ENCODE results near the gene AP1S1. TPM values are rescaled to one million over a fixed set of nuclear protein-coding genes. Genes with fewer than 3 reads are reported as not detected.
A peak's percentile ranks its signal among the peaks of the same experiment; 100 is the strongest.

AP1S1 gene
- total RNA-seq, 2 donors from 2014 or later, result 11.9 to 33.0 TPM

DNA sequence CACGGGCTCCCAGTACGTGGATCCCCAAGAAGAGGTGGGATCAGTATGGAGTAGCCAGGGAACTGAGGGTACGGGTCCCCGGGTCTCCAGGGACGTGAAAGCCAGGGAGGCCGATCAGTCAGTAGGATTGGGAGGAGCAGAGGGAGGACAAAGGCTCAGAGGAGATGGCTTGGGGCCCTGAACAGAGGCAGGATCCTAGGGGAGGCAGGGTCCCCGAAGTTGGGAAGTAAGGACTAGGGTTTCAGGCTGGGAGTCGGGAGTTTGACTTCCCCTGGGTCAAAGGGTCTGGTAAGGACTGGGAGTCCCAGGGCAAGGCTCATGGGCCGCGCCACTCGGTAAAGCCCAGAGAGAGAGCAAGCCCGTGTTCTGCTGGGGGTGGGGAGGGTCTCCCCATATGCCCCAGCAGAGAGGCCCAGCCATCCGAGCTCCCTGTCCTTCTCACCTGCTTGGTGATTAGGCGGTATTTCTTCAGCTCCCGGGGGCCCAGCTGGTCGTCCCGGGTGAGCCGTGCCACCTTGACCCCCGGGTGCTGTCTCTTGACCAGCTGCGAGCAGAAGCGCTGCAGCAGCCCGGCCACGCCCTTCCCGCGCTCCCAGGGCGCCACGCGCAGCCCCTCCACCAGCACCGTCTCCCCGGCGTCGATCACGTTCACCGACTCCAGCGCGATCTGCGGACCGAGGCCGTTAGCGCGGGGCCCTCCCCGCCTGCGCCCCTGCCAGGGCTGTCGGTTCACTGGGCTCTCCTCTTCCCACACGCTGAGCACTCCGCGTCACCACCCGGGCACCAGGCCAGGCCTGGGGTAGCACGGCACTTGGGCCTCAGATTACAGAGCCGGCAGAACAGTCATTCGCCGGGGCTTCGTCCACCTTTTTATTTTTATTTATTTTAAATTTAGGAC is 18.8 kb downstream of the AP1S1 start:
- H3K4me3 ChIP-seq, result peak overlapping the region; percentile 40
- H3K4me1 ChIP-seq (ENCODE audit: control insufficient read depth in 1 of 2, low read depth in 2 of 2), result peaks cover 18 to 37% of the 10 kb centered on the region in 2 donors
- peaks cover 58% of the 10 kb centered on the region for H3K27me3 ChIP-seq (replicated peaks; ENCODE audit: insufficient read depth)
- H3K27ac ChIP-seq, result peak overlapping the region in 1 of 2 donors; percentile 22
- ATAC-seq (ENCODE audit: insufficient number of reproducible peaks, low FRiP score, low read depth), result no peak
- H3K36me3 ChIP-seq, result no peaks in the 10 kb centered on the region
- H3K9me3 ChIP-seq, result no peaks in the 10 kb centered on the region
- no peak for TF ChIP-seq CTCF (IDR thresholded peaks at IDR 0.05)
- DNase-seq (ENCODE audit: low spot score), result no peak

- TF ChIP-seq CTCF (IDR thresholded peaks at IDR 0.05), result no peak
- Histone ChIP-seq H3K9me3 (no peaks in the 10 kb centered on the region), H3K36me3 (no peaks in the 10 kb centered on the region), H3K27ac (peak overlapping the region in 1 of 2 donors; percentile 47), H3K27me3 (replicated peaks; ENCODE audit: insufficient read depth) (peaks cover 51% of the 10 kb centered on the region), H3K4me3 (peak overlapping the region; percentile 40), H3K4me1 (ENCODE audit: control insufficient read depth in 1 of 2, low read depth in 2 of 2) (peaks cover 18 to 37% of the 10 kb centered on the region in 2 donors)
- no peak for ATAC-seq (ENCODE audit: insufficient number of reproducible peaks, low FRiP score, low read depth)
- DNase-seq (ENCODE audit: low spot score), result no peak
Observed at GRCh38 chr7:101173752-101174244, 19.5 kb downstream of the AP1S1 start.

- peaks cover 48% of the 10 kb centered on the region for H3K27me3 ChIP-seq (replicated peaks; ENCODE audit: insufficient read depth)
- no peak for TF ChIP-seq CTCF (IDR thresholded peaks at IDR 0.05)
- ATAC-seq (ENCODE audit: insufficient number of reproducible peaks, low FRiP score, low read depth) (no peak), DNase-seq (ENCODE audit: low spot score) (no peak)
- peaks cover 18 to 36% of the 10 kb centered on the region in 2 donors for H3K4me1 ChIP-seq (ENCODE audit: control insufficient read depth in 1 of 2, low read depth in 2 of 2)
- H3K4me3 ChIP-seq, result no peak overlapping the region
- H3K27ac ChIP-seq, result peak overlapping the region in 1 of 2 donors; percentile 47
- H3K9me3 ChIP-seq, result no peaks in the 10 kb centered on the region
- no peaks in the 10 kb centered on the region for H3K36me3 ChIP-seq
Observed at GRCh38 chr7:101174322-101174854, 20.1 kb downstream of the AP1S1 start.

DNA sequence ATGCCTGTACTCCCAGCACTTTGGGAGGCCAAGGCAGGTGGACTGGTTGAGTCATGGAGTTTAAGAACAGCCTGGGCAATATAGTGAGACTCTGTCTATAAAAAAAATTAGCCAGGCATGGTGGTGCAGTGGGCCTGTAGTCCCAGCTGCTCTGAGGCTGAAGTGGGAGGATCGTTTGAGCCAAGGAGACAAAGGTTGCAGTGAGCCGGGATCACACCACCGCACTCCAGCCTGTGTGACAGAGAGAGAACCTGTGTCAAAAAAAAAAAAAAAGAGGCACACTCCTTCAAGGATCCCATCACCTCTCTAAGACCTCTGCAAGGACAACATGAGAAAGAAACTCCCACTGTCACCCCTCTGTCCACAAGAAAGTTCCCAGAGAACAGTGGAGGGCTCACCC is 21.4 kb downstream of the AP1S1 start:
- Histone ChIP-seq H3K4me1 (ENCODE audit: control insufficient read depth in 1 of 2, low read depth in 2 of 2) (peaks cover 12 to 36% of the 10 kb centered on the region in 2 donors), H3K36me3 (no peaks in the 10 kb centered on the region), H3K27ac (no peak overlapping the region), H3K27me3 (replicated peaks; ENCODE audit: insufficient read depth) (peaks cover 40% of the 10 kb centered on the region), H3K9me3 (no peaks in the 10 kb centered on the region), H3K4me3 (no peak overlapping the region)
- no peak for TF ChIP-seq CTCF (IDR thresholded peaks at IDR 0.05)
- DNase-seq (ENCODE audit: low spot score), result no peak
- no peak for ATAC-seq (ENCODE audit: insufficient number of reproducible peaks, low FRiP score, low read depth)

- H3K27me3 ChIP-seq (replicated peaks; ENCODE audit: insufficient read depth), result peaks cover 24% of the 10 kb centered on the region
- H3K27ac ChIP-seq, result no peak overlapping the region
- no peak for DNase-seq (ENCODE audit: low spot score)
- no peak for ATAC-seq (ENCODE audit: insufficient number of reproducible peaks, low FRiP score, low read depth)
- no peaks in the 10 kb centered on the region for H3K9me3 ChIP-seq
- TF ChIP-seq CTCF (IDR thresholded peaks at IDR 0.05), result no peak
- peaks cover 6 to 25% of the 10 kb centered on the region in 2 donors for H3K4me1 ChIP-seq (ENCODE audit: control insufficient read depth in 1 of 2, low read depth in 2 of 2)
- no peak overlapping the region for H3K4me3 ChIP-seq
- H3K36me3 ChIP-seq, result no peaks in the 10 kb centered on the region
Observed at GRCh38 chr7:101177644-101178043, 23.4 kb downstream of the AP1S1 start.
